Fibroblast of the aortic adventitia (primary cell): ENCODE data around the gene FIGN. TPM values are rescaled to one million over a fixed set of nuclear protein-coding genes. Genes with fewer than 3 reads are reported as not detected.

Experiments used
- DNase-seq: peaks from one replicate; pipeline ENCODE4 v3.0.0-alpha.2; 2010; ENCODE audit warnings: low read depth
- H3K4me3 ChIP-seq: 2 replicates; pipeline ENCODE4 v1.5.1; 2011; ENCODE audit warnings: low read depth, mild to moderate bottlenecking, control low read depth, low read length, moderate library complexity
- total RNA-seq: library from RNA; depleted of rRNA; stranded (reverse); fragments of >200 nt; gene quantifications from 2 replicates; pipeline ENCODE4 v1.2.3, GENCODE V29; 2012; ENCODE audit warnings: low replicate concordance
- TF ChIP-seq, protein P1 (sequence below): IDR thresholded peaks from 2 replicates; pipeline ENCODE4 v1.5.1; 2011; ENCODE audit warnings: mild to moderate bottlenecking, low read length, control low read depth, inconsistent platforms; ENCODE audit not compliant: insufficient read depth

The FIGN gene
- total RNA-seq, 1 donor = 4.1 TPM

DNA sequence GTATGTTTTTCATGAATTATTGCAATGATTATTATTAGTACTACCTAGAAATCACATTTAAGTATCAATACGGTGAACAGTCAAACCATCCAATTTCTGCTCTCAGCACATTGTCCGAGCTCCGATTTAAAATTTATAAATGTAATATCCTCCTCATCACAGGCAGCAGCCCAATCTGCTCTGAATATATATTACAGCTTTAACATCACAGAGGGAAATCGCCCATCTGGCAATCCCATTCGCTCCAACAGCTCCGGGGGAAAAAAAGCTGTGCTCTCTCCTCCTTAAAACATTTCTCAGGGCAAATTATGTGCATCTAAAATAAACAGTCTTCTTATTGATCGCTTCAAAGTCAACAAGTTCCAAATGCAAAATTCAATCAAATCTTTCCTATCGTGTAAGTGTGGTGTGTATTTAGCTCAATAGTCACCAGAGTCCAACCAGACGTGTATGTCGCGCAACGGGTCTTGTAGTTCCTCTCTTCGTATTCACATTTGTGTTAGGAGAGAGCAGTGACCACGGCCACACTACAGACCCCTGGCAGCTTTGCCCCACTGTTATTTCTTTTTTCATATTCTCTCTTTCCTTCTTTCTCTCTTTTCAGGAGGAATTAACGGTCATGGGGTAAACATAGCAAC is 2.4 kb downstream of the FIGN start:
- DNase-seq = peak; percentile 67
- H3K4me3 ChIP-seq = peak overlapping the region; percentile 91
- TF ChIP-seq, protein P1, sequence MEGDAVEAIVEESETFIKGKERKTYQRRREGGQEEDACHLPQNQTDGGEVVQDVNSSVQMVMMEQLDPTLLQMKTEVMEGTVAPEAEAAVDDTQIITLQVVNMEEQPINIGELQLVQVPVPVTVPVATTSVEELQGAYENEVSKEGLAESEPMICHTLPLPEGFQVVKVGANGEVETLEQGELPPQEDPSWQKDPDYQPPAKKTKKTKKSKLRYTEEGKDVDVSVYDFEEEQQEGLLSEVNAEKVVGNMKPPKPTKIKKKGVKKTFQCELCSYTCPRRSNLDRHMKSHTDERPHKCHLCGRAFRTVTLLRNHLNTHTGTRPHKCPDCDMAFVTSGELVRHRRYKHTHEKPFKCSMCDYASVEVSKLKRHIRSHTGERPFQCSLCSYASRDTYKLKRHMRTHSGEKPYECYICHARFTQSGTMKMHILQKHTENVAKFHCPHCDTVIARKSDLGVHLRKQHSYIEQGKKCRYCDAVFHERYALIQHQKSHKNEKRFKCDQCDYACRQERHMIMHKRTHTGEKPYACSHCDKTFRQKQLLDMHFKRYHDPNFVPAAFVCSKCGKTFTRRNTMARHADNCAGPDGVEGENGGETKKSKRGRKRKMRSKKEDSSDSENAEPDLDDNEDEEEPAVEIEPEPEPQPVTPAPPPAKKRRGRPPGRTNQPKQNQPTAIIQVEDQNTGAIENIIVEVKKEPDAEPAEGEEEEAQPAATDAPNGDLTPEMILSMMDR = no peak

DNA sequence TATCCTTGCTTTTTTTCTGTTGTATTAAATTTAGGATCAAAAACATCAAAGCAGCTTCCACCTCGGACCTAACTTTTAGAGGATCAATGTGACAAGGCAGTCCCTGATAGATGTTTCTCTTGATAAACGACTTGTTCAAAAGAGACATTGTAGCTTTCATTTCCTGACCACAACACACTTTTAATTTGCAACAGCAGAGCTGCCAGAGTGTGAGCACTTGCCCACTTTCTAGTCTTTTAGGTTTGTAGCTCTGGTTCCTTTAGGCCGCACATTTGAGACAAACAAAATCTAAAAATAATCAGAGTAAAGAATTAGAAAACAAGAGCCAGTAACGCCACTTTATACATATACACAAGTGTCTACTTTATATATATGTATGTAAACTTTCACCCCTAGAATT is 3.1 kb downstream of the FIGN start:
- TF ChIP-seq, protein P1 = no peak
- peak; percentile 72 for DNase-seq
- peak overlapping the region; percentile 91 for H3K4me3 ChIP-seq

DNA sequence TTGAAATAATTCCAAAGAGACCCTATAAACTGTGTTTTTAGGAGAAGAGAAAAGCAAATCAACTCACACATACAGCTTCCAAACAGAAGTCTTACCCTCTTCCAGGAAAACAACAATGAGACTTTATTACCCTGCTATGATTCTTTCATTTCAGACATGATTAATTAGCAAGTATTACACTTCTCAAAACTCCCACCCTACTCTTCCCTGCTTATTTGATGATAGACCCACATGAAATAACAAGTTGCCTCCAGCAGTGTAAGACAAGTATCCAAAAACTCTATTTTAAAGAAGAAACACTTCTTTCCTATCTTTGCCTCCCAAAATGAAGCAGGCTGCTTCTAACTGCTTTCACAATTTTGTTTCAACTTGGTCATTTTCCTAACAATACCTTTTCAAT is 4.1 kb downstream of the FIGN start:
- DNase-seq = peak; percentile 54
- H3K4me3 ChIP-seq = peak overlapping the region; percentile 31
- TF ChIP-seq, protein P1 = no peak

DNA sequence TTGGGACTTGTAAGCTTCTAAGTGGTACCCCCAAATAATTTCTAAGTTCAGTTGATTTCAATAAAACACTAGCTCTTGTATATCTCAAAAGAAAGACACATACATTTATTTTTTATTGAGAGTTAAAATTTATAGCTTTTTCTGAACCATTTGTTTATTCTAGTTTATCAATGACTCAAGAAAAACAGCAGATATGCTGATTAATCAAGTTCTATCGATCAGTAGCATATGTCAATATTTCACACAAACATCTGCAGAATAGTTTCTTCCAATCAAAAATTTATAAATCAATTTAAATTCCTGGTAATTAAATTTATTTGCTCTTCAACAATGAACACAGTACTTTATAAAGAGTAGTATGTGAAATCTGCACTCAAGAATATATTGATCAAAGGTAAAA is 5.3 kb downstream of the FIGN start:
- H3K4me3 ChIP-seq = no peak overlapping the region
- TF ChIP-seq, protein P1 = no peak
- no peak for DNase-seq

DNA sequence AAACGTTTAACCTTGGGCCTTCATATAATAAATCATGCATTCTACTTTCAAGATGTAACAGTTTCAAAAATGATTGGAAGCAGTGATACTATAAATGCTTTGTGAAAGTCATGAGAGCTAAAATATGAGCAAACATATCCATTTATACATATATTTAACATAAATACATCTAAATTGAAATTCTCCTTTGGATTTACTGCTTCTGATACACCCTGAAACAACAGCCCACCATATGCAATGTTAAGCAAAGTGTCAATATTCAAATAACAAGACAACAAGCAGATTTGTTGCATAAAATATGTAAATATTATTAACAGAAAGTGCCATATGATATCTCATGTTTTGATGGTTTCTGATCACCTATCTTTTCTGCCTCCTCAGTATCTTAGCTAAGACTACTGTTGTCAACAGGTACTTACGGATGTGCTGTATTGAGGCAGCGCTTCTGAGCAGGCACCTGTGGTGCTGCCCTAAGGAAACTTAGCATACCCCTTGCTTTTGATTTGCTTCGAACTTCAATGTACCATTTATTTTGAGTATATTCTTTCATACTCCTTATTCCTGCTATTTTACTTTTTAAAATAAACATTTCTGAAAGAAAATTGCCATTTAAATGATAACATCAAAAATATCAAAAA is 6.1 kb downstream of the FIGN start:
- TF ChIP-seq, protein P1 = no peak
- peak overlapping the region; percentile 20 for H3K4me3 ChIP-seq
- peak; percentile 22 for DNase-seq

DNA sequence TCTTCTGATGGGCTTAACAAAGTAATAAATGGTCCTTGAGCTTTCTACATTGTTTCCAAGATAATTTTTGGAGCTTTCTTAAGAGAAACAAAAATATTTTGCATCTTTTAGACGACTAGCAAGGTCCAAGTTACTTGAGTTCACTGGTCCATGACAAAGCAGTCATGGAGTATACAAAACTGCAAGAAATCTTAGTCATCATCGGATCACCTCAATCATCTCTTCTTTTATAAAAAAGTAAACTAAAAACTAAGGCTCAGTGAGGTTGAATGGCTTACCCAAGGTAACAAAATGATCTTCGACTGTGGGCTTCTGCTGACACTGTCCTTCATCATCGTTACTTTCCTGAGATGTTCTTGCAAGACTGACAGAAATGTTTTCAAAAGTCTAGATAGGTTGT is 11.9 kb downstream of the FIGN start:
- no peak overlapping the region for H3K4me3 ChIP-seq
- DNase-seq = no peak
- TF ChIP-seq, protein P1 = no peak
